Measurements from ENCODE around the gene ZNF22. TPM values are rescaled to one million over a fixed set of nuclear protein-coding genes. Genes with fewer than 3 reads are reported as not detected.

The ZNF22 gene
- total RNA-seq, 4 donors from 2014 or later = 4.7 to 19.0 (median 8.0) TPM

DNA sequence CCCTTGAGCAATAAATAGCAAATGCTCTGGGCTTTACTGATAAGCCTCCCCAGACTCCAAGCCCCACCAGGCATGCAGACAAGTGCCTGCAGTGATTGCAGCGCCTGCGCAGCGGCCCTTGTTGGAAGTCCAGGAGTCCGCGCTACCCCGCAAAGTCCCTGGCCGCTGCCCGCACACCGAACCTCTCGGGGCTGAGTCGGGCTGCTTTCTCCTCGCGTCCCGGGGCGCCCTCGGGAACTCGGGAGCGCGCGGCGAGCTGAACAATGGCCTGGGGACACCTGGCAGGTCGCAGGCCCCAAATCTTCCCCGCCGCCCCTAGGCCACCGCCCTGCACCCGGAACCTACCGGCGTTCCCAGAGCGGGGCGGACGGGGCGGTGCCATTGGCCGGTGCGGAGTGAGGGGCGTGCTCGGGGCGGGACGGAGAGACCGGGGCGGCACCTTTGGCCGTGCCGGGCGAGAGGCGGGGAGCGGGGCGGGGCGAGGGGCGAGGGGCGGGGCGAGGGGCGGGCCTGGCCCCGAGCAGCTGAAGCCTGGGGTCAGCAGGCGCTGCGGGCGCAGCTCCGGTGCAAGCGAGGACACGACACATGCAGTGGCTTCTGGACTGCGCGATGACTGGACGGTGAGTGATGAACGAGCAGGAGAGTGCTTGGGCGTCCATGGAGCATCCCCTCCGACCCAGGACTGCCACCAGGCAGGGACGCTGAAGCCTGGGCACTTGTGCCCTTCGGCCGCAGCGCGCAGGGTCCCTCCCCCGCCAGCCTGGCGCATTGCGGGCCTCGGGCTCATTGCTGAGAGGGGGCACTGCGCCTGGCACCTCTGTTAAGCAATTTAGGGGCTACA is 41.3 kb upstream of the ZNF22 start, which contains the start of gene RASSF4:
Gene RASSF4 (plus strand): TSS at position 556 of the 841 bp plus-strand sequence. CDS start 10,401 bp downstream, outside the sequence.
- Histone ChIP-seq H3K27me3 (no peaks in the 10 kb centered on the region), H3K4me3 (peak within 1 kb of the TSS; percentile 59 to 95 (median 73)), H3K4me1 (peaks cover 4 to 47% (median 8%) of the 10 kb centered on the region in 4 donors), H3K27ac (peak within 1 kb of the TSS; percentile 80 to 98 (median 88)), H3K9me3 (no peaks in the 10 kb centered on the region), H3K36me3 (no peaks in the 10 kb centered on the region)
- peak; percentile 85 to 92 for TF ChIP-seq POLR2A (IDR thresholded peaks at IDR 0.05)
- TF ChIP-seq, protein P1, sequence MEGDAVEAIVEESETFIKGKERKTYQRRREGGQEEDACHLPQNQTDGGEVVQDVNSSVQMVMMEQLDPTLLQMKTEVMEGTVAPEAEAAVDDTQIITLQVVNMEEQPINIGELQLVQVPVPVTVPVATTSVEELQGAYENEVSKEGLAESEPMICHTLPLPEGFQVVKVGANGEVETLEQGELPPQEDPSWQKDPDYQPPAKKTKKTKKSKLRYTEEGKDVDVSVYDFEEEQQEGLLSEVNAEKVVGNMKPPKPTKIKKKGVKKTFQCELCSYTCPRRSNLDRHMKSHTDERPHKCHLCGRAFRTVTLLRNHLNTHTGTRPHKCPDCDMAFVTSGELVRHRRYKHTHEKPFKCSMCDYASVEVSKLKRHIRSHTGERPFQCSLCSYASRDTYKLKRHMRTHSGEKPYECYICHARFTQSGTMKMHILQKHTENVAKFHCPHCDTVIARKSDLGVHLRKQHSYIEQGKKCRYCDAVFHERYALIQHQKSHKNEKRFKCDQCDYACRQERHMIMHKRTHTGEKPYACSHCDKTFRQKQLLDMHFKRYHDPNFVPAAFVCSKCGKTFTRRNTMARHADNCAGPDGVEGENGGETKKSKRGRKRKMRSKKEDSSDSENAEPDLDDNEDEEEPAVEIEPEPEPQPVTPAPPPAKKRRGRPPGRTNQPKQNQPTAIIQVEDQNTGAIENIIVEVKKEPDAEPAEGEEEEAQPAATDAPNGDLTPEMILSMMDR (IDR thresholded peaks at IDR 0.05) = peak in 2 of 6 experiments; percentile 17 to 20
- DNase-seq = peak; percentile 92 to 98 (median 97)

DNA sequence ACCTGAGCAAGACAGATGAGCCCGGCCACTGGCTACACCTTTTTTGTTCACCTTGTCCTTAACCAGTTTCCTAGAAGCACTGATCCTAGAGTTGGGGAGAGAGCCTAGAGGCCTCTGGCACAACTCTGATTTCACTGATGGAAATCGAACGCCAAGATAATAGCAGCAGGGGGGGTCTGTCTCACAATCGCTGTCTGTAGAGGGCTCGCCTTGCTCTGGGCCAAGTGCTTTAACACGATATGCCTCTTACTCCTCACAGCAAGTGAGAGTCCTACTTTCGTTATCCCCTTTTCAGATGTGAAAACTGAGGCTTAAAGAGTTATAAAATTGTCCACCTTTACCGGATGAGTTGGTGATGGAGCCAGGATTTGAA is 40.6 kb upstream of the ZNF22 start:
- Histone ChIP-seq H3K27me3 (no peaks in the 10 kb centered on the region), H3K36me3 (no peaks in the 10 kb centered on the region), H3K27ac (peak overlapping the region; percentile 80 to 98 (median 88)), H3K9me3 (no peaks in the 10 kb centered on the region), H3K4me1 (peaks cover 4 to 52% (median 11%) of the 10 kb centered on the region in 4 donors), H3K4me3 (peak overlapping the region; percentile 59 to 95 (median 73))
- DNase-seq = no peak
- TF ChIP-seq POLR2A (IDR thresholded peaks at IDR 0.05) = no peak
- TF ChIP-seq, protein P1 (IDR thresholded peaks at IDR 0.05) = no peak

DNA sequence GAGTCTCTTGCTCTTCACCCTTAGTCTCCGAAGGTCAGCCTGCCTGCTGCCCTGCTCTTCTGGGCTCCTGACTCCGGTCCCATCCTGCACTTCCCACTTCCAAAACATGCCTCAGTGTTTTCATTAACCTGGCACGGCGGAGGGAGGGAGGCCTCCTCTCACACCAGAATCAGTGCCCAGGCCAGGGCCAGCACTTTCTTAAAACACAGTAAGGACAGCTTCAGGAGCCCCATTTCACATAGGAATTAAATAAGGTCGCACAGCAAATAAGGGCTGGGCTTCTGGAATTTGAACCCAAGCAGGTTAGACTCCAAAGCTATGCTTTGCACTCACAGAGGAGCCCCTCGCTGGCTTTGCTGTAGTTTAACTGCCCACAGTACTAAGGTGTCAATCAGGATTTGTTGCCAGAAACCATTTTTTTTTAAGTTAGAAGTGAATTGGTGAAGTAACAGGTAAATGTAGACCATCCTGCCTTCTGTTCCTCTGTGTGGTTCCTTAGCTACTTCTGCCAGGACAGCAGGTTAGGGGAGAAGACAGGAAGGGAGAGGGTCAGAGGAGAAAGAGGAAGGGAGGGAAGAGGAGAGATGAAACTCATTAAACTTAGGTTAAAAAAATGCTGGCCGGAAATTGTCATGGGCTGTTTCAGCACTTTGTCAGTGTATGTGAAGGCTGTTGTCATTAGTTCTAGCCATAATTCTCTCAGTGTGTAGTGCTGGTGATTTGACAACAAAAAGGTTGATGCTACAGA is 40.1 kb upstream of the ZNF22 start:
- peak in 2 of 3 donors; percentile 15 to 51 for DNase-seq
- Histone ChIP-seq H3K27me3 (no peaks in the 10 kb centered on the region), H3K4me3 (peak overlapping the region; percentile 59 to 95 (median 73)), H3K36me3 (no peaks in the 10 kb centered on the region), H3K27ac (peak overlapping the region; percentile 4 to 98 (median 86)), H3K9me3 (no peaks in the 10 kb centered on the region), H3K4me1 (peaks cover 4 to 56% (median 13%) of the 10 kb centered on the region in 4 donors)
- TF ChIP-seq, protein P1 (IDR thresholded peaks at IDR 0.05) = no peak
- no peak for TF ChIP-seq POLR2A (IDR thresholded peaks at IDR 0.05)

DNA sequence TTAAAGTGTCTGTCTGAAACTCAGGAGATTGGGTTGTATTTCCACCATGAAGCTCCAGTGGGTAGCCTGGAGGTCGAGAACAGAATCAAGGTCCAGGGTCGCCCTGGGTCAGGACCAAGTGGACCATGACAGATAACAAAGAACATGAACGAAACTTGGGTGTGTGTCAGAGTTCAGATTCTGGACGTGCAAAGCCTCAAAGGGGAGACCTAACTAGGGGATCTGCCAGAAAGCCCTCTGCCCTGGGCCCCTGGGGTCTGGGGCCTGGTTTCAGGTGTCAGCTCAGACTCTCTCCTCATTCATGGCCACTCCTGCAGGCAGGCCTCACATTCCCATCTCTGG is 39.5 kb upstream of the ZNF22 start:
- H3K9me3 ChIP-seq = no peaks in the 10 kb centered on the region
- DNase-seq = peak in 1 of 3 donors; percentile 15
- no peaks in the 10 kb centered on the region for H3K27me3 ChIP-seq
- H3K4me3 ChIP-seq = peak overlapping the region in 2 of 4 donors; percentile 71 to 95
- no peaks in the 10 kb centered on the region for H3K36me3 ChIP-seq
- H3K27ac ChIP-seq = peak overlapping the region in 2 of 4 donors; percentile 91 to 98
- H3K4me1 ChIP-seq = peaks cover 4 to 59% (median 18%) of the 10 kb centered on the region in 4 donors
- TF ChIP-seq, protein P1 (IDR thresholded peaks at IDR 0.05) = no peak
- no peak for TF ChIP-seq POLR2A (IDR thresholded peaks at IDR 0.05)

DNA sequence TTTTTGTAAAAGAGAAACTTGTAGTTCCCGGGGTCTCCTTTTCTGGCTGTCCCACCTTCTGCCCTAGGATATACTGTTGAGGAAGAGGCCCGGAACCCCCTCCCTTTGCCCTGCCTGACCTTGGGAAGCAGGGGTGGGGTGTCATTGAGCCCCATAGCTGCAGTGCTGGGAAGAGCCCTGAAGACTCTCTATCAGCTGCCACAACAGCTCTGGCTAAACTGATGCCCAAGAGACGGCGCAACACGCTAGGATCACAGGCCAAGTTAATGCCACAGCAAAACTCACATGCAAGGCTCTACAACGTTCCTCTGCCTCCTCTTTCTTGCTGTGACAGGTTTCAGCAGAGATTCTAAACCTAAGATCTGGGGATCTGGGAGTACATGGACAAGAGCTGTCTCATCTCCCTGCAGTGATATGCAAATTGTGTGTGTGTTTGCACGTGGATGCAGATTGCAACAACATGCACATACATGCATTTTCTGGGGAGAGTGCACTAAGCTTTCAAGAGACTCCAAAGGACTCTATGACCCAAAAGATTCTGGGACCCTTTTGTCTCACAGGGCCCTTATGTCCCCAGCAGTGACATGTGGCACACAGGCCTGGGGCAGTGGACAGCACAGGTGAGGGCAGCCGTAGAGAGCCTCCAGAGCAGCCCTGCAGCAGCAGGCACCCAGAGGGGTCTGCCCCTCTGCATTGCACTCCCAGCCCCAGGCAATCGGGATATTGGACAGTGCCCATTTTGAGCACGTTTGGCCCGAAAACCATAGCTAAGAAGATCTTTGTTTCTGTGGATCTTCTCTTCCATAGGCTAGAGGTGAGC is 38.6 kb upstream of the ZNF22 start:
- no peaks in the 10 kb centered on the region for H3K9me3 ChIP-seq
- peak overlapping the region in 1 of 4 donors; percentile 71 for H3K4me3 ChIP-seq
- H3K36me3 ChIP-seq = no peaks in the 10 kb centered on the region
- peak overlapping the region in 3 of 4 donors; percentile 65 to 91 (median 84) for H3K27ac ChIP-seq
- TF ChIP-seq POLR2A (IDR thresholded peaks at IDR 0.05) = no peak
- TF ChIP-seq, protein P1 (IDR thresholded peaks at IDR 0.05) = no peak
- no peak for DNase-seq
- H3K27me3 ChIP-seq = no peaks in the 10 kb centered on the region
- H3K4me1 ChIP-seq = peaks cover 4 to 66% (median 23%) of the 10 kb centered on the region in 4 donors
